Measurements from ENCODE around the gene LARGE1.

LARGE1 gene

DNA sequence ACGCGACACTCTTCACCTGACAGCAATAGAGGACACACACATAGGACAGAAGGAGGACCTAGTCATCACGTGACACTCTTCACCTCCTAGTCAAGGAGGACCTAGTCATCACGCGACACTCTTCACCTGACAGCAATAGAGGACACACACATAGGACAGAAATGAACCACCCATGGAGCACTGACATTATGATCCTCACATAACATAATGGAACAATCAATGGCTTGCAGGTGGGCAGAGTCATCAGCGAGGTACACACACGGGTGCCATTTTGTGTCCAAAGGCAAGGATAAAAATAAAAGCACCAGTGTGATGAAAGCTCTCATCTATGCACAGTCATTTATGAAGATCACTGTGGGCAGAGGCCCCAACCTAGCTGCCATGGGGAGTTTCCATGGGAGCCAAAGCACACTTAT is 354.7 kb downstream of the LARGE1 start:
- Mint-ChIP-seq H3K27ac (no peak overlapping the region), H3K4me1 (peaks cover 23% of the 10 kb centered on the region), H3K9me3 (no peaks in the 10 kb centered on the region), H3K27me3 (ENCODE audit: low read depth) (no peaks in the 10 kb centered on the region), H3K4me3 (no peak overlapping the region), H3K36me3 (ENCODE audit: low read depth) (peaks cover 10% of the 10 kb centered on the region)
- no peak for TF ChIP-seq CTCF (IDR thresholded peaks at IDR 0.05; ENCODE audit: unreplicated experiment in 3 of 3)

DNA sequence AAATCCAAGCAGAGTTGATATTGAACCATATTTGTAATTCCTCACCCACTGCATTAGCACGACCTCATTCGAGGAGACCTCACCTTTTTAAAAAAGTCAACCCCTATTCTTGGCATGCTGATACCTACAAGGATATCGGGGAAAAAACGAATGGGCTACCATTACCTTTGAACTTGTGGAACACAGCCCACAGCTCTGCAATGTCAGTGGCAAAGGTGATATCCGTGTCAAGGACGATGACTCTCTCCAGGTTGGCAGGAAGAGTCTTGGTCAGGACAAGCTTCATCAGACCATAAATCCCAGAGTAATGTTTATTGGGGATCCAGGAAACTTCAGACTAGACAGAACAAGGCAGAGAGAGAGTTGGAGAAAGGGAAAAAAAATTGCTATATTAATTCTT is 355.6 kb downstream of the LARGE1 start:
- H3K36me3 Mint-ChIP-seq (ENCODE audit: low read depth), result peaks cover 13% of the 10 kb centered on the region

GRCh38 chr22:33563220-33563964 is 356.9 kb downstream of the LARGE1 start:
- H3K27me3 Mint-ChIP-seq (ENCODE audit: low read depth), result no peaks in the 10 kb centered on the region
- peak overlapping the region in 1 of 3 experiments; percentile 1 for H3K27ac Mint-ChIP-seq
- no peak overlapping the region for H3K4me3 Mint-ChIP-seq
- H3K4me1 Mint-ChIP-seq, result peaks cover 10% of the 10 kb centered on the region
- TF ChIP-seq CTCF (IDR thresholded peaks at IDR 0.05; ENCODE audit: unreplicated experiment in 3 of 3), result no peak
- H3K9me3 Mint-ChIP-seq, result no peaks in the 10 kb centered on the region
- H3K36me3 Mint-ChIP-seq (ENCODE audit: low read depth), result peaks cover 14% of the 10 kb centered on the region

More for the DNA sequence above, 355.6 kb downstream of the LARGE1 start:
- peaks cover 21% of the 10 kb centered on the region for H3K4me1 Mint-ChIP-seq
- H3K27ac Mint-ChIP-seq, result no peak overlapping the region
- no peaks in the 10 kb centered on the region for H3K9me3 Mint-ChIP-seq
- no peaks in the 10 kb centered on the region for H3K27me3 Mint-ChIP-seq (ENCODE audit: low read depth)
- TF ChIP-seq CTCF (IDR thresholded peaks at IDR 0.05; ENCODE audit: unreplicated experiment in 3 of 3), result no peak
- H3K4me3 Mint-ChIP-seq, result no peak overlapping the region

DNA sequence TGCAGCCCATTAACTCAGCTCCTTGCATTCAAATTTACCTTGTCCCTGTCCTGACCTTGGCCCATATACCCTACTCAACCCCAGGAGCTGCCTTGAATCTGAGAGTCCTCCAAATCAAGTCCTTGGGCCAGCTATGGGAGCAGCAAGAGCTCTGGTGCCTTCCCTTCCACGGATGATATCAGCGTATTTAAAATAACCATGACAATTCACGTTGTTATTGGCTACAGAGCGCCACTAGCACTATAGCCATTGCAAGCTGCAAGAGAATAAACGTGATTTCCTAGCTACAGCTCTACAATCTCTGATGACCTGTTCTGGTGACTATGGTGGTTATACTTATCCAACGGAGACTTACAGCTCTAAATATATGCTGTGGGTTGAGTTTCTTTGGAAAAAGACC is 357.8 kb downstream of the LARGE1 start:
- peak overlapping the region in 1 of 3 experiments; percentile 44 for H3K27ac Mint-ChIP-seq
- H3K36me3 Mint-ChIP-seq (ENCODE audit: low read depth), result peaks cover 19% of the 10 kb centered on the region
- no peak overlapping the region for H3K4me3 Mint-ChIP-seq
- peaks cover 10% of the 10 kb centered on the region for H3K4me1 Mint-ChIP-seq
- no peak for TF ChIP-seq CTCF (IDR thresholded peaks at IDR 0.05; ENCODE audit: unreplicated experiment in 3 of 3)
- H3K27me3 Mint-ChIP-seq (ENCODE audit: low read depth), result no peaks in the 10 kb centered on the region
- H3K9me3 Mint-ChIP-seq, result peaks cover 3% of the 10 kb centered on the region

GRCh38 chr22:33561149-33561807 is 359.0 kb downstream of the LARGE1 start:
- Mint-ChIP-seq H3K9me3 (peaks cover 3% of the 10 kb centered on the region), H3K36me3 (ENCODE audit: low read depth) (peaks cover 22% of the 10 kb centered on the region), H3K4me1 (peaks cover 10% of the 10 kb centered on the region), H3K27ac (peak overlapping the region in 1 of 3 experiments; percentile 44), H3K27me3 (ENCODE audit: low read depth) (no peaks in the 10 kb centered on the region), H3K4me3 (no peak overlapping the region)
- TF ChIP-seq CTCF (IDR thresholded peaks at IDR 0.05; ENCODE audit: unreplicated experiment in 3 of 3), result no peak

Data from nephron (organoid).